Measurements from ENCODE around the gene ZDHHC9.

DNA sequence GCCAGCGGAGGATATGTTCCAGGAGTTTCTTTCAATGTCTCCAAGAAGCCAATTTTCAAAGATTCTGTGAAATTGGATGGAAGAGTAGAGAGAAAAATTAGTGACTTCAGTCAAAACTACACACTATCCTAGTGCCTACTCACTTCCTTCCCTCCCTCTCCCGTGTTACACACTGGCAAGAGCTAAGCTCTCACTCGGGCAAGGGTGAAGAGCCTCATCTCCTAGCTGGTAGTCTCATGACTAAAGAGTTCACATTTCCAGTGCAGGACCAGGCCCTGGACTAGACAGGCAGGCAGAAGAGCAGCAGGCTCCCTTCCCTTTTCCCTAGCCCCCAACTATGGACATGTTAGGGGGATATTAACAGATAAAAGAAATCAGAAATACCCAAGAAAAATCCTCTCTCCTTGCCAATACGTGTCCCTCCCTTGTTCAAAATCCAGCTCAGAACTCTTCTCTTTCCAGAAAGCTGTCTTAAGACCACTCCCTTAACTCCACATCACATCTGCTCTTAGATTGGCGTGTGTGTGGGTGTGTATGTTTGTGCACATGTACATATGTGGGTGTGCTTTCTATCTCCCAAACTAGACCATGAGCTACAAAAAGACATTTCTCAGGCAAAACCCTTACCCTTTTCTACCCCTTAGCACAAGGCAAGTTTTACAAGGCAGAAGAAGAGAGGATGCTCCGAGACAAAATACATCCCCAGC, 29.9 kb downstream of the ZDHHC9 start:
- no peak for TF ChIP-seq CTCF (IDR thresholded peaks at IDR 0.05)
- TF ChIP-seq POLR2A (IDR thresholded peaks at IDR 0.05): no peak

Measured in ovary (tissue), 3 donors.